ENCODE data around the gene GSTM1.
"Not testable (repeated sequence)": the region's sequence is repeated elsewhere in the genome, so short reads cannot be mapped to it uniquely, and the experiment has no call there.

GSTM1 gene

GRCh38 chr1:109694400-109694799 is 6.8 kb downstream of the GSTM1 start:
- in situ Hi-C loops (cut with MboI; ENCODE audit: low sequenced_read_pairs): not testable (repeated sequence)

GRCh38 chr1:109695138-109695537 is 7.5 kb downstream of the GSTM1 start:
- in situ Hi-C loops (cut with MboI; ENCODE audit: low sequenced_read_pairs): not testable (repeated sequence)

- in situ Hi-C loops (cut with MboI; ENCODE audit: low sequenced_read_pairs): no loop called here
Observed at GRCh38 chr1:109697066-109697465, 9.4 kb downstream of the GSTM1 start.

- in situ Hi-C loops (cut with MboI; ENCODE audit: low sequenced_read_pairs): not testable (repeated sequence)
Observed at GRCh38 chr1:109697861-109698260, 10.2 kb downstream of the GSTM1 start.

GRCh38 chr1:109702940-109703339 is 15.3 kb downstream of the GSTM1 start:
- in situ Hi-C loops (cut with MboI; ENCODE audit: low sequenced_read_pairs): not testable (repeated sequence)

- in situ Hi-C loops (cut with MboI; ENCODE audit: low sequenced_read_pairs): no loop called here
Observed at GRCh38 chr1:109704173-109704572, 16.6 kb downstream of the GSTM1 start.

- in situ Hi-C loops (cut with MboI; ENCODE audit: low sequenced_read_pairs): no loop called here
Observed at GRCh38 chr1:109705411-109705810, 17.8 kb downstream of the GSTM1 start.

- in situ Hi-C loops (cut with MboI; ENCODE audit: low sequenced_read_pairs): not testable (repeated sequence)
Observed at GRCh38 chr1:109708949-109709348, 21.3 kb downstream of the GSTM1 start.

GRCh38 chr1:109709822-109710221 is 22.2 kb downstream of the GSTM1 start:
- in situ Hi-C loops (cut with MboI; ENCODE audit: low sequenced_read_pairs): not testable (repeated sequence)

- in situ Hi-C loops (cut with MboI; ENCODE audit: low sequenced_read_pairs): not testable (repeated sequence)
Observed at GRCh38 chr1:109711593-109712320, 24.1 kb downstream of the GSTM1 start, which contains the start of gene GSTM5. Gene GSTM5 (plus strand): TSS chr1:109712251. CDS start chr1:109712313, 62 bp downstream.

- in situ Hi-C loops (cut with MboI; ENCODE audit: low sequenced_read_pairs): no loop called here
Observed at GRCh38 chr1:109712321-109712864, 24.8 kb downstream of the GSTM1 start.

GRCh38 chr1:109713636-109714035 is 26.0 kb downstream of the GSTM1 start:
- in situ Hi-C loops (cut with MboI; ENCODE audit: low sequenced_read_pairs): no loop called here

- in situ Hi-C loops (cut with MboI; ENCODE audit: low sequenced_read_pairs): no loop called here
Observed at GRCh38 chr1:109714661-109715372, 27.2 kb downstream of the GSTM1 start.

GRCh38 chr1:109716121-109716520 is 28.5 kb downstream of the GSTM1 start:
- in situ Hi-C loops (cut with MboI; ENCODE audit: low sequenced_read_pairs): no loop called here

- in situ Hi-C loops (cut with MboI; ENCODE audit: low sequenced_read_pairs): no loop called here
Observed at GRCh38 chr1:109716570-109717090, 29.0 kb downstream of the GSTM1 start.

- in situ Hi-C loops (cut with MboI; ENCODE audit: low sequenced_read_pairs): no loop called here
Observed at GRCh38 chr1:109717729-109718128, 30.1 kb downstream of the GSTM1 start.

- in situ Hi-C loops (cut with MboI; ENCODE audit: low sequenced_read_pairs): no loop called here
Observed at GRCh38 chr1:109718495-109718894, 30.9 kb downstream of the GSTM1 start.

GRCh38 chr1:109719337-109719837 is 31.8 kb downstream of the GSTM1 start:
- in situ Hi-C loops (cut with MboI; ENCODE audit: low sequenced_read_pairs): no loop called here

- in situ Hi-C loops (cut with MboI; ENCODE audit: low sequenced_read_pairs): no loop called here
Observed at GRCh38 chr1:109721042-109721441, 33.4 kb downstream of the GSTM1 start.

GRCh38 chr1:109721971-109722370 is 34.4 kb downstream of the GSTM1 start:
- in situ Hi-C loops (cut with MboI; ENCODE audit: low sequenced_read_pairs): no loop called here

- in situ Hi-C loops (cut with MboI; ENCODE audit: low sequenced_read_pairs): no loop called here
Observed at GRCh38 chr1:109722908-109723691, 35.5 kb downstream of the GSTM1 start.

Data from HL-60/S4 treated with retinoic acid at 250 ng/mL for 4 days and 3 days (cell line).